Heart right ventricle (tissue), 16 donors: ENCODE measurements around the gene ROS1. TPM values are rescaled to one million over a fixed set of nuclear protein-coding genes. Genes with fewer than 3 reads are reported as not detected.

Experiments
- ATAC-seq, 8 donors: fragments of 200-7000 bp; cut with Tn5 transposase; one replicate each; pipeline ENCODE4 v1.9.1; 2020; ENCODE audit warnings: mild to moderate bottlenecking in 8 of 8, moderate library complexity in 8 of 8, moderate number of reproducible peaks in 1 of 8
- DNase-seq, 2 donors: peaks; one replicate each; pipeline ENCODE4 v3.0.0-alpha.2; 2020
- H3K27ac ChIP-seq, 10 donors: fragments of 200-600 bp; sonication (generic) in 2 of 10; one replicate each; pipeline versions ENCODE4 v1.5.0 to v1.8.0; 2020 to 2022; ENCODE audit warnings: mild to moderate bottlenecking in 3 of 10
- H3K27me3 ChIP-seq, 7 donors: fragments of 200-600 bp; one replicate each; pipeline ENCODE4 v1.8.0; 2021 to 2022; ENCODE audit warnings: mild to moderate bottlenecking in 2 of 7
- H3K36me3 ChIP-seq, 9 donors: fragments of 200-600 bp; sonication (generic) in 1 of 9; one replicate each; pipeline versions ENCODE4 v1.5.0 to v1.8.0; 2020 to 2022; ENCODE audit warnings: mild to moderate bottlenecking in 2 of 9
- H3K4me1 ChIP-seq, 9 donors: fragments of 200-600 bp; sonication (generic) in 1 of 9; one replicate each; pipeline versions ENCODE4 v1.5.0 to v1.8.0; 2020 to 2022; ENCODE audit warnings: mild to moderate bottlenecking in 4 of 9
- H3K4me3 ChIP-seq, 10 donors: fragments of 200-600 bp; sonication (generic) in 2 of 10; one replicate each; pipeline versions ENCODE4 v1.5.0 to v1.8.0; 2020 to 2022; ENCODE audit warnings: mild to moderate bottlenecking in 7 of 10, moderate library complexity in 2 of 10
- H3K9me3 ChIP-seq, 11 donors: fragments of 200-600 bp in 10 of 11; sonication (generic) in 2 of 11; one replicate each; pipeline versions ENCODE4 v1.5.0 to v1.8.0; 2013 to 2022; ENCODE audit warnings: mild to moderate bottlenecking in 2 of 11, control low read depth in 1 of 11, moderate library complexity in 1 of 11
- WGBS, 2 donors: extraction: QIAGEN DNeasy Blood & Tissue Kit; methylation state at CpG; one replicate each; pipeline ENCODE4 v1.1.7; 2013; ENCODE audit warnings: inconsistent platforms in 1 of 2; 5-methylcytosine and 5-hydroxymethylcytosine counted together
- intact Hi-C, 10 donors: fragments of 100-400 bp; cut with DNase I; formaldehyde crosslinking; loops; one replicate each; pipeline versions ENCODE4 v1.11.1 to v1.14.2; 2022
- polyA plus RNA-seq, 2 donors: library from polyadenylated mRNA; stranded (reverse); fragments of 200-250 nt; gene quantifications; one replicate each; pipeline ENCODE4 v1.2.3, GENCODE V29; 2013
- total RNA-seq, 10 donors: library from RNA; stranded (reverse); fragmentation: NEBNext Ultra II Directional in 3 of 10; extraction: Animal tissue kit (Norgen Biotek cat#: 25700) in 3 of 10; gene quantifications; one replicate each; pipeline versions ENCODE4 v1.2.1 to v1.2.4, GENCODE V29; 2021 to 2023
- TF ChIP-seq, protein P1 (sequence below), 9 donors: fragments of 200-600 bp; sonication (generic) in 2 of 9; IDR thresholded peaks; one replicate each; pipeline versions ENCODE4 v1.5.0 to v1.8.0; 2021 to 2022; ENCODE audit warnings: antibody characterized with exemption in 9 of 9, mild to moderate bottlenecking in 5 of 9, moderate library complexity in 1 of 9
- donor health status: Arrhythmogenic right ventricular cardiomyopathy.
- donor health status: ischemic (EF 13 %, LVEDD 7.1; RV severe dilation, severe dysfunction).
- donor health status: healthy with polysubstance abuse.
- donor health status: DM: no; HTN: yes; CAD: no.
- donor health status: DM: no; HTN: no; CAD: no.
- donor health status: ischemic (EF 25% LVEDD 6.9; RV normal size, moderate dysfunction).
- donor health status: ischemic (EF 25% LVEDD 5.7; RV mildly dilated, moderate dysfunction).
- donor health status: healthy.
- donor health status: DM: yes; HTN: yes; CAD: no.
- donor health status: Ischemic cardiomyopathy.
- donor health status: ischemic (EF 35%, LVEDD 5.7; RV mildly dilated, moderate dysfunction).
- donor health status: nonischemic (EF 11% LVEDD 7.7; RV severe dilation, severe dysfunction).
- donor health status: DM: yes; HTN: yes; CAD: no.
- donor health status: PGD.
- donor health status: ischemic (EF 29% LVEDD 5.4; RV normal size, mild dysfunction).
- donor health status: nonischemic (EF 23%, LVEDD 6.1; RV moderate dilation, normal function).

The ROS1 gene
- total and polyA plus RNA-seq, 12 donors, result 0.02 to 0.13 (median 0.08) TPM; not detected in 4

DNA sequence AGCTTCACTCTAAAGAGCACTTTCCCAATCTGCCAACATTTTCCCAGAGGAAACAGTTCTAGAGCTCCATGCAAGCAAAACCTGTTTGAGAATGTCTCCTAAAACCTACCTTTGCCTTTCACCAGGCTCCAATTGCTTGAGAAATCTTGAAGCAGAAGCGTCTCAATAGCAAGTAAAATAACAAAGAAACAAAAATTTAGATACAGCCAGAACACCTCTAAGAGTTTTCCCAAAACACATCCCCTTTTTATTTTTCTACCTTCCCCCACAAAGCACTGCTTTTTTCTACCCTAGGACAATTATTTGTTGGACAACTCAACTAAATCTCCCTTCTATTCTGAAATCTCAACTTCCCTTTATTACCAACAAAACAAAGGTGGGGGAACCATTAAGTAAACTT, 156.8 kb downstream of the ROS1 start:
- WGBS, 2 donors, result 10 to 14% methylated on average over 1 of the region's 1 CpG
- Histone ChIP-seq H3K4me3 (no peak overlapping the region), H3K27me3 (peaks cover 24 to 100% (median 100%) of the 10 kb centered on the region in 7 donors), H3K36me3 (no peaks in the 10 kb centered on the region), H3K27ac (no peak overlapping the region), H3K4me1 (peaks cover 0 to 35% (median 21%) of the 10 kb centered on the region in 9 donors), H3K9me3 (no peaks in the 10 kb centered on the region)
- DNase-seq, result no peak
- intact Hi-C loops, result loop anchor here in 2 of 10 donors (10.0 kb wide), 1 partner anchor 294 kb away; no protein-coding TSS in a partner anchor
- ATAC-seq, result no peak
- TF ChIP-seq, protein P1, sequence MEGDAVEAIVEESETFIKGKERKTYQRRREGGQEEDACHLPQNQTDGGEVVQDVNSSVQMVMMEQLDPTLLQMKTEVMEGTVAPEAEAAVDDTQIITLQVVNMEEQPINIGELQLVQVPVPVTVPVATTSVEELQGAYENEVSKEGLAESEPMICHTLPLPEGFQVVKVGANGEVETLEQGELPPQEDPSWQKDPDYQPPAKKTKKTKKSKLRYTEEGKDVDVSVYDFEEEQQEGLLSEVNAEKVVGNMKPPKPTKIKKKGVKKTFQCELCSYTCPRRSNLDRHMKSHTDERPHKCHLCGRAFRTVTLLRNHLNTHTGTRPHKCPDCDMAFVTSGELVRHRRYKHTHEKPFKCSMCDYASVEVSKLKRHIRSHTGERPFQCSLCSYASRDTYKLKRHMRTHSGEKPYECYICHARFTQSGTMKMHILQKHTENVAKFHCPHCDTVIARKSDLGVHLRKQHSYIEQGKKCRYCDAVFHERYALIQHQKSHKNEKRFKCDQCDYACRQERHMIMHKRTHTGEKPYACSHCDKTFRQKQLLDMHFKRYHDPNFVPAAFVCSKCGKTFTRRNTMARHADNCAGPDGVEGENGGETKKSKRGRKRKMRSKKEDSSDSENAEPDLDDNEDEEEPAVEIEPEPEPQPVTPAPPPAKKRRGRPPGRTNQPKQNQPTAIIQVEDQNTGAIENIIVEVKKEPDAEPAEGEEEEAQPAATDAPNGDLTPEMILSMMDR (IDR thresholded peaks at IDR 0.05), result no peak

DNA sequence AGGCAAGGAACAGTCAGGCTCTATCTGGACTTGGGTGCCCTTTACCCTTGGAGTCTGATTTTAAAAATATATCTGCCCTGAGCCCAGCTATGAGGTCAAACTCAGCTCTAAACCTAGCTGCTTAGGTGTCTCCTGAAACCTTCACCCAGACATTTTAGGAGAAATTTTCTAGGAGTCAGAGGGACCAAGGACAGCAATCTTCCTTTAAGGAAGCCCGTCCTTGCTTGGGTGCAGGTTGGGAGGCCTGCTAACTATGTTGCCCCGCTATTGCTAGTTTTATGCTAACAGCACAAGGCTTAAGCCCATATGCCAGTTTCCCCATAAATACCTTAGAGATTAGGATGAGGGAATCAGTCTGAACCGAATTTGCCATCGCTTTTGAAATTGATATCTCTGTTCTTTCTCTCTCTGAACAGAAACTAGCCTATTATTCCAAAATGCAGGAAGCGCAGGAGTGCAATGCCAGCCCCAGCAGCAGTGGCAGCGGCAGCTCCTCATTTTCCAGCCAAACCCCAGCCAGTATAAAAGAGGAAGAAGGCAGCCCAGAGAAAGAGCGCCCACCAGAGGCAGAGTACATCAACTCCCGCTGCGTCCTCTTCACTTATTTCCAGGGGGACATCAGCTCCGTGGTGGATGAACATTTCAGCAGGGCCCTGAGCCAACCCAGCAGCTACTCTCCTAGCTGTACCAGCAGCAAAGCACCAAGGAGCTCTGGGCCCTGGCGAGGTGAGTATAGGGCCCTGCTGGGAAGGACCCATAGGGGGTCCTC, 157.8 kb downstream of the ROS1 start:
- intact Hi-C loops, result loop anchor here in 2 of 10 donors (10.0 kb wide), 1 partner anchor 293 kb away; no protein-coding TSS in a partner anchor
- Histone ChIP-seq H3K4me3 (peak overlapping the region in 1 of 10 donors; percentile 48), H3K27me3 (peaks cover 29 to 100% (median 100%) of the 10 kb centered on the region in 7 donors), H3K9me3 (no peaks in the 10 kb centered on the region), H3K4me1 (peaks cover 0 to 35% (median 21%) of the 10 kb centered on the region in 9 donors), H3K36me3 (no peaks in the 10 kb centered on the region), H3K27ac (no peak overlapping the region)
- 8 to 9% methylated on average over 11 of the region's 11 CpGs for WGBS, 2 donors
- no peak for DNase-seq
- ATAC-seq, result peak in 1 of 8 donors; percentile 15
- TF ChIP-seq, protein P1 (IDR thresholded peaks at IDR 0.05), result no peak

DNA sequence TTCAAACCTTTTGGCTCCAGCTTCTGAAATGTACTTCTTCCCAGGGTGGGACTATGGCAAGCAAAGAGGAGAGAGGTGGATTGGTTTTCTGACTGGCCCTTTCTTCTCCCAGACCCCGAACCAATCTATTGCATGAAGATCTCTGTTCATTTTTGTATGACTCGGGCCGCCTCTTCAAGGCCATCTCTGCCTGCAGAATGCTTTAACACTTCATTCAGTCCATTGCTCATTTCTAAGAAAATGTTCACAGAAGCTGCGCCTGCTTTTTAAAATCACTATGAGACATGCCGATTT, 158.7 kb downstream of the ROS1 start:
- TF ChIP-seq, protein P1 (IDR thresholded peaks at IDR 0.05), result no peak
- intact Hi-C loops, result loop anchor here in 2 of 10 donors (10.0 kb wide), 1 partner anchor 292 kb away; no protein-coding TSS in a partner anchor
- 13 to 17% methylated on average over 5 of the region's 5 CpGs for WGBS, 2 donors
- Histone ChIP-seq H3K27me3 (peaks cover 29 to 100% (median 100%) of the 10 kb centered on the region in 7 donors), H3K9me3 (no peaks in the 10 kb centered on the region), H3K4me1 (peaks cover 0 to 35% (median 21%) of the 10 kb centered on the region in 9 donors), H3K4me3 (peak overlapping the region in 1 of 10 donors; percentile 48), H3K27ac (no peak overlapping the region), H3K36me3 (no peaks in the 10 kb centered on the region)
- no peak for DNase-seq
- no peak for ATAC-seq

- intact Hi-C loops, result loop anchor here in 2 of 10 donors (10.0 kb wide), 1 partner anchor 292 kb away; no protein-coding TSS in a partner anchor
- WGBS, 2 donors, result 8 to 9% methylated on average over 16 of the region's 16 CpGs
- TF ChIP-seq, protein P1 (IDR thresholded peaks at IDR 0.05), result no peak
- H3K9me3 ChIP-seq, result no peaks in the 10 kb centered on the region
- ATAC-seq (no peak), DNase-seq (no peak)
- peak overlapping the region in 9 of 10 donors; percentile 26 to 51 (median 47) for H3K4me3 ChIP-seq
- peaks cover 0 to 35% (median 21%) of the 10 kb centered on the region in 9 donors for H3K4me1 ChIP-seq
- no peak overlapping the region for H3K27ac ChIP-seq
- H3K27me3 ChIP-seq, result peaks cover 29 to 100% (median 100%) of the 10 kb centered on the region in 7 donors
- no peaks in the 10 kb centered on the region for H3K36me3 ChIP-seq
Observed at GRCh38 chr6:117266257-117267053, 159.3 kb downstream of the ROS1 start.
